HG03175 (cell line): ENCODE measurements around the gene NR5A1.

Source experiments
- ATAC-seq: cut with Tn5 transposase; IDR thresholded peaks from one replicate; pipeline ENCODE4 v1.9.1; 2021; ENCODE audit warnings: mild to moderate bottlenecking, moderate library complexity; ENCODE audit not compliant: unreplicated experiment

Gene NR5A1

DNA sequence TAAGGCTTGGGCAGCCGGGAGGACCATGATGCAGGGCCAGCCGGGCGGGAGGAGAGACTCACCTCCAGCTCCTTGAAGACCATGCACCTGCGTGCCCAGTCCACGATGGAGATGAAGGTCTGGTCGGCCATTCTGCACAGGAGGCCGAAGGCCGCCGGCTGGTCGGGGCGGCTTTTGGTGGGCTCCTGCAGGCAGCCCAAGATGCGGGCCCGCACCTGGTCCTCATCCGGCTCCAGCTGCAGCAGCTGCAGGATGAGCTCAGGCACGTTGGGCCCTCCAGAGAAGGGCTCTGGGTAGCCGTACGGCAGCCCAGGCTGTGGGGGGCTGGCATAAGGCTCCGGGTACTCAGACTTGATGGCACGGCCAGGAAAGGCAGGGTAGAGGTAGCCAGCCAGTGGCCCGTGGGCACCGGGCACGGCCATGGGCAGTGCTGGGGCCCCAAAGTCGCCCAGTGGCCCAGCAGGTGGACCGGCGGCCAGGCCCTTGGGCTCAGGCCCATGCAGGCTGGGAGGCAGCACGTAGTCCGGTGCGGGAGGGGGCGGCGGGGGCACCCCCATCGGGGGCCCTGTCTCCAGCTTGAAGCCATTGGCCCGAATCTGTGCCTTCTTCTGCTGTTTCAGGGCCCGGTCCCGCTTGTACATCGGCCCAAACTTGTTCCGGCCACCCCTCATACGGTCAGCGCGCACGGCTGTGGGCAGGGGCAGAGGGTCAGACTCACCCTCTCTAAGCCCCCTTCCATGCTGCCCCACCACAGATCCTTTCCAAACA lies 7.0 kb downstream of the NR5A1 start:
- no peak for ATAC-seq

DNA sequence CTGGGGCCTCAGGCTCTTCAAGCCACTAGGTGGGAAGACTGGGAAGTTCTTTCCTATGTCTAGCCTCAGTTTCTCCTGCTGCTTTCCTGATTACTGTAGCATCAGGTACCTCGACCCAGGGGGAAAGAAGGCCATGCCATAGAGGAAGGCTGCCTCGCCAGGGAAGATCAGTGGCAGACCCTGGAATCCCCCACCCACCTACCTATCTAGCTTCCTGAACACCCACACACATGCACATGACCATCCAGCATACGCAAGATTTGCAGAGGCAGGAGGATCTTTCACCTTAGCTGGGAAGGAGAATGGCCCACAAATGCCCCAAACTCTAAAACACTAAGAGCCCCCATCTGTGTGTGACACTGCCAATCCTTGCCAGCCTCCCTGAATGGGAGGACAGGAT lies 8.0 kb downstream of the NR5A1 start:
- no peak for ATAC-seq

- ATAC-seq = no peak
Observed at GRCh38 chr9:124498499-124499146, 8.6 kb downstream of the NR5A1 start.

DNA sequence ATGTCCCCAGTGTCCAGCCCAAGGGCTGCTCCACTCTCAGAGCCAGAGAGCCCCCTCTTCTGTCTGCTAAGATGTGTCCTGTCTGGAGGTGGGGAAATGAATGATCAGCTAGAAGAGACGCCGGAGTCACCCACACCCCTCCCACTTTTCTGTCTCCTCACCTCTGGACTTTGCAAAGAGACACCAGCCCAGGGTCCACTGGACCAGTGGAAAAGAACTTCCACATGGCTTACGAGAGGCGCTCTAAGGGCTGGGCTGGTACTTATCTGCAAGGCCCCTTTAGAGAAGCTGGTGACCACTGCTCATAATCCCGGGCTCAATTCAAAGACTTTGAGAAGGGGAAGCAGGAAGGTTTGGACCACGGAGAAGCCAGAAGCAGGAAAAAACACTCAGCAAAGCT lies 9.2 kb downstream of the NR5A1 start:
- ATAC-seq = no peak

GRCh38 chr9:124497441-124497840 lies 9.8 kb downstream of the NR5A1 start:
- ATAC-seq = no peak

DNA sequence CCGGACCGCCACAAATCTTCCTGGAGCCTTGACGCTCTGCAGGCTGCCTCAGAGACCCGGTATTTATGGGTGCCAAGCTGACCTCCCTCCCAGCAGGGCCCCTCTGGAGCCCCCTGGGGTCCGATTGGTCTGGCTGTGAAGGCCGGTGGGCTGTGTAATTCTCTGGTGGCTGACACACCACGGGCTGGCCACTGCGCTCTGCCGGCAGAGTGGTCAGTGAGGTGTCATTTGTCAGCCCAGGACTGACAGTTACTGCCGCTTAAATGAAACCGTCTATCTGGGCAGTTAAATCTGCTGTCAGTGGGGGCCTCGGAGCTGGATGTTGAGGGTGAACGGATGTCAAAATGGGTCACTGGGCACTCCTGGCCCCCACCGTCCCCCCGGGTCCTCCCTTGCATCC lies 10.7 kb downstream of the NR5A1 start:
- no peak for ATAC-seq

- ATAC-seq = no peak
Observed at GRCh38 chr9:124496075-124496449, 11.1 kb downstream of the NR5A1 start.

DNA sequence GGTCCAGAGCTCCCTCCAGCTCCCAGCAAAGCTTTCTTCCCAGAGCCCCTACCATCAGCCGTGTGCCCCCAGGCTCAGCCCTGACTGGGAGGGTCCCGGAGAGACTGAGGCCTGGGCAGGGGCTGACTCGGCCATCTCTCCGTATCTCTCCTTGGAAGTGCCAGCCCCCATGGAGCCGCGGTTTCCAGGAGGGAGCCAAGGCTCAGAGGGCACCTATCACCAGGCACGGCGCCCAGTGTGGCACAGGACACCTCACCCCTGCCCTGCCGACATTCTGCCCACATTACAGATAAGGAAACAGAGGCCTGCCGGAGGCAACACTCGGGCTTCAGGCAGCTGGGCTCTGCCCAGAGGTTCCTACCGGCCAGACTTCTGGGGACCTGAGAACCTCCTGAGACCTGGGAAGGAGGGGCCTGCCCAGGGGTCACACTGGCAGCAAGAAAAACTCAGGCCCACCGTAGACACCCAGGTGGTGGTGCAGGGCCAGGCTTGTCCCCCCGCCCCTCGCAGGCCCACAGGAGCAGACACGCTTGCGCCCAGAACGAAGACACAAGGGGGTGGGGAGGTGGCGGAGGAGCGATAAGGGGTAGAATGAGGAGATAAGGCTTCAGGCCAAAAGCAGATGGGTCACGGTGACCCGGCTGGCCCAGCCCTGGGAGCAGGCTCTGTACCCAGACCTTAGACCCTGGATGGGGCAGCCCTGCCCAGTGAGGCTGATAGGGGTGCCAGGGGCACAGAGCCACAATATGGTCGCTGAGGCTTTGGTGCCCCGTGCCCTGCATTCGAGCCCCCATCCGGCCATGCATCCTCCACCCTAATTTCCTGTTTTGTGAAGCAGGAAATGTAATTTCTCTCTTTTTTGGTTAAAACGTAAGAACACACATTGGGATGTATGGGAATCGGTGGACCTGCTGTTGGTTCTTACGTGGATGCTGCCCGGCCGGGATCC lies 11.8 kb downstream of the NR5A1 start:
- no peak for ATAC-seq

DNA sequence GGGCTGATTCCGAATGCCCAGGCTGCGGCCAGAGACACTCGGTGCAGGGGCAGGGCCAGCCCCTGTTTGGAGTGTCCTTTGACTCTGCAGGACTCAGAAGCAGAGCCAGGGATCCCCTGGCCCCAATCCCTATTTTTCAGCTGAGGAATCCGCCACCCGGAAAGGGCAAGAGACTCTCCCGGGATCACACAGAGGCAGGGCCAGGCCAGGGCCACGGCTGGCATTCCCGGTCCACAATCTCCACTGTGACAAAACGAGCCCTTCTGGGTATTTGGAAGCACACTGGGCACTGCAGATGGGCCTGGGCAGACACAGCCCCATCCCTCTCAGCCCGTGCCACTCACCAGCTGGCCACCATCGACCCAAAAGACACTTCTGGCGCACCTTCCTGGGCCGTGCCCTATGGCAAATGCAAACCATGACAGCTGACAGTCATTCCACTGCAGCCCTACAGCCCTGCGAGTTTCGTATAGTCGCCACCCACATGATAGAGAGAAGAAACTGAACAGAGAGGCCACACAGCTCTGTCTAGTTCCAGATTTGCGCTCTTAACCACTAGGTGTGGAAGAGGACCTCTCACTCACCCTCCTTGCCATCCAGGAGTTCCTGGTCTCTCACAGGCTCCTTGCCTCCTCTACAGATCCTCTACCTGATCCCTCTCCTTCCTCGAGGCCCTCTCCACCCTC lies 13.3 kb downstream of the NR5A1 start:
- no peak for ATAC-seq

DNA sequence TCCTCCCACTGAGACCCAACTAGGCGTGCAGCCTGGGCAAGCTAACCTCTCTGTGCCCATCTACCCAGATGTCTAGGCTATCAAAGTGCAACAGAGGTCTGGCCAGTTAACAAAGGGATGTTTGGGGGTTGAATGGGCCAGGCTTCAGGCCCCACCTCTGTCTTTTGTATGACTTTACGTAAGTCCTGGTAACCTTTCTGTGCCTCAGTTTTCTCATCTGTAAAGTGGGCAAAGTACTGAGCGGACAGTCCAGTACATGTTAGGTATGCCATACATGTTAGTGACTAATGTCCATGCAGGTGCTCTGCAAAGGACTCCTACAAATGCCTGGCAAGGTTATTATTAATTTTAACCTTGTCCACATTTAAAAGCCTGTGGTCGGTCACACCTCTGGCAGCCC lies 14.0 kb downstream of the NR5A1 start:
- ATAC-seq = no peak

DNA sequence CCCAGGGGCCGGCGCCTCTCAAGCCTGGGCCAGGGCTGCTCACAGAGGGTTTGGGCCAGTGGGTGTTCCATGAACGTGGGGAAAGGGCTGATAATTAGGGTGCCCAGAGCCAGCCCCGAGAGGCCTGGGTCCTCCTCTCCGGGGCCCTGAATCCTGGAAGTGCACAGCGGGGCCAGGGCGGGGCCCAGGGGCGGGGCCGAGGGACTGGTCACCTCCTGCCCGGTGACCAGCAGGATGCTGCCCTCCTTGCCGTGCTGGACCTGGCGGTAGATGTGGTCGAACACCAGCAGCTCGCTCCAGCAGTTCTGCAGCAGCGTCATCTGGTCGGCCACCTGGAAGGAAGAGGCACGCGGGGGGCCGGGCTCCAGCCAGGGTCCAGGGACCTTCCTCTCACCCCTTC lies 14.4 kb downstream of the NR5A1 start:
- ATAC-seq = no peak

GRCh38 chr9:124491049-124491975 lies 15.9 kb downstream of the NR5A1 start:
- no peak for ATAC-seq

- no peak for ATAC-seq
Observed at GRCh38 chr9:124490004-124490403, 17.2 kb downstream of the NR5A1 start.

GRCh38 chr9:124489222-124489621 lies 18.0 kb downstream of the NR5A1 start:
- no peak for ATAC-seq

DNA sequence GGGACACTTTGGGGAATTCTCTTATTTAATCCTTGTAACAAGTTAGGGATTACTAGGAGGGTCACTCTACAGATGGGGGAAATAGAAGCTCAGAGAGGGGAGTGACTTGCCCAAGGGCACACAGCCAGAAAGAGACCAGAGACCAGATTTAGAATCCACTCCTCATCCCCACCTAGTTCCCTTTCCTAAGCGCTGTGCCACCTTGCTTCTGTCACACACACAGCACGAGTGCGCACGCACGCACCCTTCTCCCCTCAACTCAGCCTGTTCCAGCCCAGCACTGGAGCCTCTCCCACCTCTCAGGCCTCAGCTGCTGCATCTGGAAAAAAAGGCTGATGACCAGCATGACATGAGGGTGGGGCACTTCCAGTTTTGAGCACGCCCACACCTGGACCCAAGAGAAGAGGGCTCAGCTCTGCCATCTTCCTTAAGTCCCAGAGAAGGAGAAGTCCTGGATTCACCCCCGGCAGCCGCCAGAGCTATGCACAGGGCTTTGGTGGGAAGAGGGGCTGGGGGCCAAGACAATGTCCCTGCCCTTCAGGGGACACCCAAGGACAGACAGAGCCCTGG lies 18.5 kb downstream of the NR5A1 start:
- ATAC-seq = no peak

GRCh38 chr9:124487260-124488182 lies 19.7 kb downstream of the NR5A1 start:
- no peak for ATAC-seq

GRCh38 chr9:124486778-124487259 lies 20.4 kb downstream of the NR5A1 start:
- ATAC-seq = no peak

DNA sequence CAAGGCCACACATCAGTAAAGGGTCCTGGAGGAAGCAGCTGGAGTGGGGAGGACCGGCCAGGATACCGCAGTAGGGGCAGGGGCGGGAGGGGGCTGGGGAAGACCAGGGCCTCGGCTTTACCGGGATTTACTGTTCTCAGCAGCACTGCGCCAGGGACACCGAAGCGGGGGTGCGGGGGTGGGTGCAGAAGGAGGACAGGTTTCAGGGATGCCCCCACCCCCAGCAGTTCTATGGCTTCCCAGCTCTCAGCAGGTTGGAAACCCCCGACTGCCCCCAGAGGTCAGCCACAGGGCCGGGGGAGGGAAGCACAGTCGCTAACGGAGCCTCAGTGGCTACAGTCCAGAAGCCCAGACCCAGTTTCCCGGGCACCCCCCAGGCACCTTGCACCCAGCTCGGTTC lies 21.3 kb downstream of the NR5A1 start:
- no peak for ATAC-seq
